ENCODE results near the gene ASPN.

Gene ASPN

DNA sequence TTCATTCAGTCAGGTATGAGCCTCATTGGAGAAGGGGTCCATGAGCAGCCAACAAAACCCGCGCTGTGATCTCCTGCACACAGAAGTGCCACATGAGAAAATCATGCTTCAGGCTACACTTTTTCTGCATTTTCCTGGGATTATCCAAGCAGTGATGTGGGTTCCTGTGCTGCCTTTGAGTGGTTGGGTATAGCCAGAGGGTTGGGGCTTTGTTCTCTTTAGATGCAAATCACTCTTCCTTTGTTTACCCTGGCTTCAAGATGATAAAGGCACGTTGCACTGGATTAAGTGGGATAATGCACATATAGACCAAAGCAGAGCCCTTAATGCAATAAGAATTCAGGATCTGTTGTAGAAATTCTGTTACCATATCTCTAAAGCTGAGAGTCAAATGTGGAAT lies 34.7 kb upstream of the ASPN start:
- no peak overlapping the region for H3K27ac ChIP-seq
- H3K36me3 ChIP-seq, result no peaks in the 10 kb centered on the region
- no peak overlapping the region for H3K4me3 ChIP-seq (ENCODE audit: low read depth, low read length)
- no peaks in the 10 kb centered on the region for H3K27me3 ChIP-seq (ENCODE audit: insufficient read depth, low read depth, severe bottlenecking)
- DNase-seq, result no peak
- H3K9me3 ChIP-seq (ENCODE audit: severe bottlenecking), result no peaks in the 10 kb centered on the region
- TF ChIP-seq, protein P1, sequence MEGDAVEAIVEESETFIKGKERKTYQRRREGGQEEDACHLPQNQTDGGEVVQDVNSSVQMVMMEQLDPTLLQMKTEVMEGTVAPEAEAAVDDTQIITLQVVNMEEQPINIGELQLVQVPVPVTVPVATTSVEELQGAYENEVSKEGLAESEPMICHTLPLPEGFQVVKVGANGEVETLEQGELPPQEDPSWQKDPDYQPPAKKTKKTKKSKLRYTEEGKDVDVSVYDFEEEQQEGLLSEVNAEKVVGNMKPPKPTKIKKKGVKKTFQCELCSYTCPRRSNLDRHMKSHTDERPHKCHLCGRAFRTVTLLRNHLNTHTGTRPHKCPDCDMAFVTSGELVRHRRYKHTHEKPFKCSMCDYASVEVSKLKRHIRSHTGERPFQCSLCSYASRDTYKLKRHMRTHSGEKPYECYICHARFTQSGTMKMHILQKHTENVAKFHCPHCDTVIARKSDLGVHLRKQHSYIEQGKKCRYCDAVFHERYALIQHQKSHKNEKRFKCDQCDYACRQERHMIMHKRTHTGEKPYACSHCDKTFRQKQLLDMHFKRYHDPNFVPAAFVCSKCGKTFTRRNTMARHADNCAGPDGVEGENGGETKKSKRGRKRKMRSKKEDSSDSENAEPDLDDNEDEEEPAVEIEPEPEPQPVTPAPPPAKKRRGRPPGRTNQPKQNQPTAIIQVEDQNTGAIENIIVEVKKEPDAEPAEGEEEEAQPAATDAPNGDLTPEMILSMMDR (IDR thresholded peaks at IDR 0.05; ENCODE audit: low read depth, low read length), result no peak

DNA sequence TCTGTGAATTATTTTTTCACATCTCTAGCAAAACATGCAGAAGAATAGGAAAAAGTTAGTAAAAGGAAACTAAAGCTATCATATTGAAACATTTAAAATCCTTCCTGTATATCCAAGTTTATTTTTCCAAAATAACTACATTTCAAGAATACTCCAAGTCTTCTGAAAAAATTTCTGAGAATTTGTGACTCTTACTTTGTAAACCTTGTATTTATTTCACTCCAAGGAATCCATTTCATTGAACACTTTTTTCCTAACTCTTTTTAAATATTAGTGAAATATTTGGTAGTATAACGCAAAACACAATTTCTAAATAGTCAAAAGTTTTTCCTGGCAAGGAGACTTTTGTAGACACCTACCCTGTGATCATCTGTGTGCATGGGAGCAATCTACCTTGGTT lies 34.2 kb upstream of the ASPN start:
- H3K27ac ChIP-seq, result no peak overlapping the region
- H3K27me3 ChIP-seq (ENCODE audit: insufficient read depth, low read depth, severe bottlenecking), result no peaks in the 10 kb centered on the region
- no peak for DNase-seq
- H3K9me3 ChIP-seq (ENCODE audit: severe bottlenecking), result no peaks in the 10 kb centered on the region
- no peaks in the 10 kb centered on the region for H3K36me3 ChIP-seq
- H3K4me3 ChIP-seq (ENCODE audit: low read depth, low read length), result no peak overlapping the region
- TF ChIP-seq, protein P1 (IDR thresholded peaks at IDR 0.05; ENCODE audit: low read depth, low read length), result no peak

DNA sequence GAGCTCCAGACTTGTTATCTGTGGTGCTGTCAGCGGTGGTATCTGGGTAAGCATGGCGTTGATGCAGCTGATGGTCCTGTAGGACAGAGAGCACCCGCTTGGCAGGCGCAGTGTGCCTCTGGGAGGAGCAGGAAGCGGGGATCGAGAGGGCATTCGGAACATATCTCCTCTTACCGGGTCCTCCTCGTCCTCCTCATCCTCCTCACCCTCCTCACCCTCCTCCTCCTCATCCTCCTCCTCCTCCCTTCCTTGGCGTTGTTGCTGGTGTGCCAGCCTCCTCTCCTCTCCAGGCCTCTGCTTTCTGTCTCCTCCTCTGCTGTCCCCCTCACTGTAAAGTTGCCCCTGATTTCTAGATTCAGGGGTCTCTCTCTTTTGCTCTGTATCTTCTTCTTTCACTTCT lies 32.3 kb upstream of the ASPN start:
- TF ChIP-seq, protein P1 (IDR thresholded peaks at IDR 0.05; ENCODE audit: low read depth, low read length), result no peak

DNA sequence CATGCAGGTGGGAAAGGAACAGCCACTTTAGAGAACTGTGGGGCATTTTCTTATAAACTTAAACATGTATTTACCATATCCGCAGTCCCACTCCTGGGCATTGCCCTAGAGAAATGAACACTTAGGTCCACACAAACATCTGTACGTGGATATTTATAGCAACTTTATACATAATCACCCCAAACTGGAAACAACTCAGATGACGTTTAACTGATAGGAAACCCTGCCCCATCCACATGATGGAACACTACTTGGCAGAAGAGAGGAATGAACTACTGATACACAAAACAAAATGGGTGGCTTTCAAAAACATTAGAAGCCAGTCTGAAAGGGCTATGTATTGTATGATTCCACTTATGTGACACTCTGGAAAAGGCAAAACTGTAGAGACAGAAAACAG lies 31.0 kb upstream of the ASPN start:
- Histone ChIP-seq H3K27ac (no peak overlapping the region), H3K27me3 (ENCODE audit: insufficient read depth, low read depth, severe bottlenecking) (no peaks in the 10 kb centered on the region), H3K9me3 (ENCODE audit: severe bottlenecking) (no peaks in the 10 kb centered on the region), H3K4me3 (ENCODE audit: low read depth, low read length) (no peak overlapping the region), H3K36me3 (no peaks in the 10 kb centered on the region)
- no peak for DNase-seq
- TF ChIP-seq, protein P1 (IDR thresholded peaks at IDR 0.05; ENCODE audit: low read depth, low read length), result no peak

More for the DNA sequence above, 32.3 kb upstream of the ASPN start:
- H3K36me3 ChIP-seq, result no peaks in the 10 kb centered on the region
- H3K27ac ChIP-seq, result no peak overlapping the region
- no peak for DNase-seq
- no peaks in the 10 kb centered on the region for H3K9me3 ChIP-seq (ENCODE audit: severe bottlenecking)
- no peaks in the 10 kb centered on the region for H3K27me3 ChIP-seq (ENCODE audit: insufficient read depth, low read depth, severe bottlenecking)
- H3K4me3 ChIP-seq (ENCODE audit: low read depth, low read length), result no peak overlapping the region

DNA sequence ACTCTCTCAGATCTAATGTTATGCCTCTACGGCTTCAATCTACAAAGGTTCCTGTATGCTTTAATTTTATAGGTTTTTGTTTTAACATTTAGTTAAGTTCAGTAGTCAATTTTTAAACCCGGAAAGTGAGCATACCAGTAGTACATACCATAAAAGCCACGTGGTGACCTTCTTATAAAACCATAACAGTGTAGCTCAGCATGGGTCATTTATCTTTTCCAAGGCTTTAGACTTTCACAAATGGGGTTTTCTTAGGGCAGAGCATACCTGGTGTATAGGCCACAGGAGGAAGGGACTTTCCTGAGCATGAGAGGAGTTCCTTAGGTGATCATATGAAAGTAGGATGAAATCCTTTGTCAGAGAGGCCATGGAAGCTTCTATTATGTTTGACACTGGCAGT lies 30.3 kb upstream of the ASPN start:
- no peaks in the 10 kb centered on the region for H3K27me3 ChIP-seq (ENCODE audit: insufficient read depth, low read depth, severe bottlenecking)
- TF ChIP-seq, protein P1 (IDR thresholded peaks at IDR 0.05; ENCODE audit: low read depth, low read length), result no peak
- no peak overlapping the region for H3K4me3 ChIP-seq (ENCODE audit: low read depth, low read length)
- no peak overlapping the region for H3K27ac ChIP-seq
- H3K36me3 ChIP-seq, result no peaks in the 10 kb centered on the region
- H3K9me3 ChIP-seq (ENCODE audit: severe bottlenecking), result no peaks in the 10 kb centered on the region
- no peak for DNase-seq

DNA sequence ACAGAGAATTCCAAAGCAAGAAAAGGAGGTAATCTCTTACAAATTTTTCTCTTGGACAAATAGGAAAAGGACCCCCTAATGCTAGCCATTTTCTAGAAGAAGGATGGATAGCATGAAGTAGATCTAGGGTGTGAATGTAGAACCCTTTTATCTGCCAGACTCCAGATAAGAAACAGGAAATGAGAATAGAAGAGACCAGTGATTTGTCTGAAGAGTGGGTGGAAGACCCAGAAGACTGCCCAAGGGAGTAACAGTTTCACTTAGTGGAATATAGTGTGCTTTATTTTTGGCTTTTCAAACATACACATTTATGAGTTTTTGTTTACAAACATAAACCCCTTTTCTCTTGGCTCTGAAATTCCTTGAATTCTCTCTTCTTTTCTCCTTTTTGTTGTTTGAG lies 28.4 kb upstream of the ASPN start:
- H3K27me3 ChIP-seq (ENCODE audit: insufficient read depth, low read depth, severe bottlenecking), result no peaks in the 10 kb centered on the region
- H3K9me3 ChIP-seq (ENCODE audit: severe bottlenecking), result no peaks in the 10 kb centered on the region
- no peak for DNase-seq
- H3K36me3 ChIP-seq, result no peaks in the 10 kb centered on the region
- TF ChIP-seq, protein P1 (IDR thresholded peaks at IDR 0.05; ENCODE audit: low read depth, low read length), result no peak
- no peak overlapping the region for H3K4me3 ChIP-seq (ENCODE audit: low read depth, low read length)
- no peak overlapping the region for H3K27ac ChIP-seq
